ENCODE data around the gene PAPSS1.

PAPSS1 gene

GRCh38 chr4:107619731-107620130 lies 100.3 kb downstream of the PAPSS1 start:
- DNase-seq, result no peak

GRCh38 chr4:107619066-107619465 lies 101.0 kb downstream of the PAPSS1 start:
- no peak for DNase-seq

- DNase-seq, result no peak
Measured at GRCh38 chr4:107618656-107619055, 101.4 kb downstream of the PAPSS1 start.

GRCh38 chr4:107616838-107617389 lies 103.1 kb downstream of the PAPSS1 start:
- DNase-seq, result no peak

- no peak for DNase-seq
Measured at GRCh38 chr4:107615809-107616208, 104.2 kb downstream of the PAPSS1 start.

- DNase-seq, result no peak
Measured at GRCh38 chr4:107603430-107603829, 116.6 kb downstream of the PAPSS1 start.

GRCh38 chr4:107600983-107601382 lies 119.1 kb downstream of the PAPSS1 start:
- DNase-seq, result no peak

GRCh38 chr4:107600436-107600835 lies 119.6 kb downstream of the PAPSS1 start:
- no peak for DNase-seq

GRCh38 chr4:107599841-107600240 lies 120.2 kb downstream of the PAPSS1 start:
- no peak for DNase-seq

- no peak for DNase-seq
Measured at GRCh38 chr4:107593230-107593629, 126.8 kb downstream of the PAPSS1 start.

- DNase-seq, result no peak
Measured at GRCh38 chr4:107592519-107592918, 127.5 kb downstream of the PAPSS1 start.

GRCh38 chr4:107589269-107589668 lies 130.8 kb downstream of the PAPSS1 start:
- no peak for DNase-seq

- DNase-seq, result no peak
Measured at GRCh38 chr4:107586371-107586770, 133.7 kb downstream of the PAPSS1 start.

GRCh38 chr4:107579099-107579498 lies 140.9 kb downstream of the PAPSS1 start:
- no peak for DNase-seq

GRCh38 chr4:107578321-107578720 lies 141.7 kb downstream of the PAPSS1 start:
- no peak for DNase-seq

- no peak for DNase-seq
Measured at GRCh38 chr4:107577743-107578142, 142.3 kb downstream of the PAPSS1 start.

GRCh38 chr4:107575243-107575642 lies 144.8 kb downstream of the PAPSS1 start:
- no peak for DNase-seq

- DNase-seq, result no peak
Measured at GRCh38 chr4:107572281-107572680, 147.8 kb downstream of the PAPSS1 start.

GRCh38 chr4:107570952-107571351 lies 149.1 kb downstream of the PAPSS1 start:
- DNase-seq, result peak; percentile 24

- peak; percentile 49 for DNase-seq
Measured at GRCh38 chr4:107564326-107564725, 155.7 kb downstream of the PAPSS1 start.
